HEK293 (cell line): ENCODE data around the gene RLIM.

ENCODE experiments used
- CTCF ChIA-PET: fragments of 350-600 bp; formaldehyde crosslinking; extraction: SDS; loops from one replicate; lab custom pipeline; 2021; ENCODE audit warnings: antibody characterized with exemption; lab: Yijun Ruan, JAX
- POLR2A ChIA-PET: fragments of 300-600 bp; formaldehyde crosslinking; extraction: SDS; loops from one replicate; lab custom pipeline; 2020; ENCODE audit warnings: antibody characterized with exemption, inconsistent platforms; lab: Yijun Ruan, JAX
- H3K27ac ChIP-seq: fragments of 200-500 bp; sonication (Bioruptor generic); 2 replicates; pipeline ENCODE4 v1.5.1; 2014; ENCODE audit warnings: low read depth, low read length, control low read depth, inconsistent platforms; ENCODE audit errors: extremely low read depth
- H3K36me3 ChIP-seq, 2 experiments: fragments of 200-500 bp in 1 of 2; sonication (Bioruptor generic) in 1 of 2; 1 replicate in 1 of 2; 2 replicates in 1 of 2; pipeline ENCODE4 v1.5.1; 2014 to 2017; ENCODE audit warnings: inconsistent platforms in 2 of 2, low read length in 2 of 2; ENCODE audit not compliant: control insufficient read depth in 2 of 2, insufficient read depth in 1 of 2
- H3K4me1 ChIP-seq: fragments of 200-500 bp; sonication (Bioruptor generic); 2 replicates; pipeline ENCODE4 v1.5.1; 2014; ENCODE audit warnings: mild to moderate bottlenecking, low read length, inconsistent platforms; ENCODE audit not compliant: control insufficient read depth, insufficient read depth
- H3K4me3 ChIP-seq: 2 replicates; pipeline ENCODE4 v1.5.1; 2011; ENCODE audit warnings: low read depth, mild to moderate bottlenecking, control low read depth, low read length, moderate library complexity
- H3K9me3 ChIP-seq: fragments of 200-500 bp; sonication (Bioruptor generic); 2 replicates; pipeline ENCODE4 v1.5.1; 2014; ENCODE audit warnings: low read depth, low read length, inconsistent platforms; ENCODE audit not compliant: control insufficient read depth, insufficient read depth
- FEZF1 ChIP-seq: fragments of 450-650 bp; formaldehyde crosslinking; IDR thresholded peaks from 2 replicates; pipeline ENCODE4 v1.5.1; 2016; ENCODE audit warnings: missing biosample characterization, missing genetic modification characterization
- GLIS1 ChIP-seq: fragments of 450-650 bp; formaldehyde crosslinking; IDR thresholded peaks from 2 replicates; pipeline ENCODE4 v1.5.1; 2016; ENCODE audit warnings: missing biosample characterization, missing genetic modification characterization
- KLF17 ChIP-seq: fragments of 450-650 bp; formaldehyde crosslinking; IDR thresholded peaks from 2 replicates; pipeline ENCODE4 v1.5.1; 2016; ENCODE audit warnings: missing biosample characterization, missing genetic modification characterization
- SCRT2 ChIP-seq: fragments of 450-650 bp; formaldehyde crosslinking; IDR thresholded peaks from 2 replicates; pipeline ENCODE4 v1.5.1; 2016; ENCODE audit warnings: missing biosample characterization, missing genetic modification characterization
- ZBTB8A ChIP-seq: fragments of 450-650 bp; formaldehyde crosslinking; IDR thresholded peaks from 2 replicates; pipeline ENCODE4 v1.5.1; 2016; ENCODE audit warnings: missing biosample characterization, missing genetic modification characterization
- ZNF202 ChIP-seq: fragments of 450-650 bp; formaldehyde crosslinking; IDR thresholded peaks from 2 replicates; pipeline ENCODE4 v1.5.1; 2016; ENCODE audit warnings: missing biosample characterization, missing genetic modification characterization, borderline replicate concordance
- ZNF223 ChIP-seq: fragments of 450-650 bp; formaldehyde crosslinking; IDR thresholded peaks from 2 replicates; pipeline ENCODE4 v1.5.1; 2016; ENCODE audit warnings: missing biosample characterization, missing genetic modification characterization
- ZNF24 ChIP-seq: fragments of 450-650 bp; formaldehyde crosslinking; IDR thresholded peaks from 2 replicates; pipeline ENCODE4 v1.5.1; 2016; ENCODE audit warnings: missing biosample characterization, missing genetic modification characterization
- ZNF366 ChIP-seq: fragments of 450-650 bp; formaldehyde crosslinking; conservative IDR thresholded peaks from 2 replicates; pipeline ENCODE4 v1.5.1; 2016; ENCODE audit warnings: missing biosample characterization, missing genetic modification characterization
- ZNF449 ChIP-seq: fragments of 450-650 bp; formaldehyde crosslinking; IDR thresholded peaks from 2 replicates; pipeline ENCODE4 v1.5.1; 2017; ENCODE audit warnings: missing biosample characterization, mild to moderate bottlenecking, missing genetic modification characterization, moderate library complexity
- ZNF529 ChIP-seq: fragments of 450-650 bp; formaldehyde crosslinking; IDR thresholded peaks from 2 replicates; pipeline ENCODE4 v1.5.1; 2017; ENCODE audit warnings: missing genetic modification characterization, missing biosample characterization; ENCODE audit not compliant: insufficient replicate concordance
- ZNF654 ChIP-seq: fragments of 450-650 bp; formaldehyde crosslinking; IDR thresholded peaks from 2 replicates; pipeline ENCODE4 v1.5.1; 2016; ENCODE audit warnings: low read depth, missing biosample characterization, missing genetic modification characterization
- ZNF776 ChIP-seq: fragments of 450-650 bp; formaldehyde crosslinking; IDR thresholded peaks from 2 replicates; pipeline ENCODE4 v1.5.0; 2017; ENCODE audit warnings: missing biosample characterization, missing genetic modification characterization, borderline replicate concordance
- TF ChIP-seq, protein P1 (sequence below): fragments of 450-650 bp; formaldehyde crosslinking; IDR thresholded peaks from 2 replicates; pipeline ENCODE4 v1.5.1; 2016; ENCODE audit warnings: missing biosample characterization, missing genetic modification characterization
- TF ChIP-seq, protein P2 (sequence below): fragments of 450-650 bp; formaldehyde crosslinking; conservative IDR thresholded peaks from 2 replicates; pipeline ENCODE4 v1.5.1; 2016; ENCODE audit warnings: low read depth, missing biosample characterization, missing genetic modification characterization
- TF ChIP-seq, protein P3 (sequence below): fragments of 450-650 bp; formaldehyde crosslinking; conservative IDR thresholded peaks from 2 replicates; pipeline ENCODE4 v1.5.1; 2016; ENCODE audit warnings: low read depth, missing biosample characterization, missing genetic modification characterization
- TF ChIP-seq, protein P4 (sequence below): fragments of 450-650 bp; formaldehyde crosslinking; IDR thresholded peaks from 2 replicates; pipeline ENCODE4 v1.5.1; 2016; ENCODE audit warnings: missing biosample characterization, missing genetic modification characterization
- TF ChIP-seq, protein P5 (sequence below): sonication (generic); formaldehyde crosslinking; IDR thresholded peaks from 2 replicates; pipeline ENCODE4 v1.8.1; 2022; ENCODE audit warnings: mild to moderate bottlenecking, moderate library complexity, missing genetic modification reagents

RLIM gene

GRCh38 chrX:74536152-74536831, 78.1 kb downstream of the RLIM start (continued):
- TF ChIP-seq ZBTB8A (0 out of 2 replicates have a peak, but pooled peaks have one; percentile 17), ZNF24 (tag by site-specific recombination) (no peak)
- TF ChIP-seq, protein P1, sequence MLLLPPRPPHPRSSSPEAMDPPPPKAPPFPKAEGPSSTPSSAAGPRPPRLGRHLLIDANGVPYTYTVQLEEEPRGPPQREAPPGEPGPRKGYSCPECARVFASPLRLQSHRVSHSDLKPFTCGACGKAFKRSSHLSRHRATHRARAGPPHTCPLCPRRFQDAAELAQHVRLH (tag by site-specific recombination): no peak

DNA sequence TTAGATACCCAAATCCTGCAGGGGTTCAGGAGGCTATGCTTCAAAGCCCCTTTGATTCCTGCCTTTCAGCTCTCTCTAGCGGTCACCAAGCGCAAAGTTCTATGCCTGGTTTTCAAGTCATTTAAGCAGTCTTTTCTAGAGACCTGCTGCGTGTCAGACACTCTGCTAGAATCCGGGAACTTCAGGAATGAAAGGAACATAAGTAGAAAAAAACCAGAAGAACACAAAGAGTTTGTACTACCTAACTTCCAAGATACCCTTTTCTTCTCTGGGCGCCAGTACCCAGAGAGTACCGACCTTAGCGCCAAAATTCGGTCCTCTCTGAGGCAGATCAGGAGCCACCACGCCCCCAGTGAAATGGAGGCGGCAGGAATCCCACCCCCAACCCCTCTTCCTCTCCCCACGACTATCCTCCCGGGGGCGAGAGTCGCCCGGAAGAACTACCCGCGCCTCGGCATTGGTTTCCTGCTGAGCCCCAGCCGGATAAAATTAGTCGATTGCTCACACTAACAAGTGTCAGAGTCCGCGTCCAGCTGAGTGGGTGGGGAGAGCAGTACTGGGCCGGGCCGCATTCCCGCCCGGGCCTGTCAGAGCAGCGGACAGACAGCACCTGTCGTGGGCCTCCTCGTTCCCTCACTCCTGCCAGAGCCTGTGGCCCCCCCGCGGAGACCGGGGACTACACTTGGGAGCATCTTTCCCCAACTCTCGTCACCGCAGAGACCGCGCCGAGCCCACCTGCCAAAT, 78.8 kb downstream of the RLIM start:
- Histone ChIP-seq H3K36me3 (peaks cover 0 to 8% of the 10 kb centered on the region in 2 experiments; a peak in 1 of 3 replicates), H3K4me1 (peaks cover 7% of the 10 kb centered on the region; the same call in 1 of the 2 replicates), H3K27ac (peak overlapping the region; percentile 90), H3K4me3 (peak overlapping the region; percentile 33), H3K9me3 (no peaks in the 10 kb centered on the region; the same call in 1 of the 2 replicates)
- POLR2A ChIA-PET: interaction anchor here (0.7 to 1.0 kb wide), 5 partner anchors 9 to 154 kb away, joined by 3 read pairs; partner anchors contain the start of gene SLC16A2
- CTCF ChIA-PET: interaction anchor here (0.6 to 3.0 kb wide), 13 partner anchors 9 to 153 kb away, joined by 3 to 18 read pairs (median 4); no protein-coding TSS in a partner anchor
- TF ChIP-seq, protein P2, sequence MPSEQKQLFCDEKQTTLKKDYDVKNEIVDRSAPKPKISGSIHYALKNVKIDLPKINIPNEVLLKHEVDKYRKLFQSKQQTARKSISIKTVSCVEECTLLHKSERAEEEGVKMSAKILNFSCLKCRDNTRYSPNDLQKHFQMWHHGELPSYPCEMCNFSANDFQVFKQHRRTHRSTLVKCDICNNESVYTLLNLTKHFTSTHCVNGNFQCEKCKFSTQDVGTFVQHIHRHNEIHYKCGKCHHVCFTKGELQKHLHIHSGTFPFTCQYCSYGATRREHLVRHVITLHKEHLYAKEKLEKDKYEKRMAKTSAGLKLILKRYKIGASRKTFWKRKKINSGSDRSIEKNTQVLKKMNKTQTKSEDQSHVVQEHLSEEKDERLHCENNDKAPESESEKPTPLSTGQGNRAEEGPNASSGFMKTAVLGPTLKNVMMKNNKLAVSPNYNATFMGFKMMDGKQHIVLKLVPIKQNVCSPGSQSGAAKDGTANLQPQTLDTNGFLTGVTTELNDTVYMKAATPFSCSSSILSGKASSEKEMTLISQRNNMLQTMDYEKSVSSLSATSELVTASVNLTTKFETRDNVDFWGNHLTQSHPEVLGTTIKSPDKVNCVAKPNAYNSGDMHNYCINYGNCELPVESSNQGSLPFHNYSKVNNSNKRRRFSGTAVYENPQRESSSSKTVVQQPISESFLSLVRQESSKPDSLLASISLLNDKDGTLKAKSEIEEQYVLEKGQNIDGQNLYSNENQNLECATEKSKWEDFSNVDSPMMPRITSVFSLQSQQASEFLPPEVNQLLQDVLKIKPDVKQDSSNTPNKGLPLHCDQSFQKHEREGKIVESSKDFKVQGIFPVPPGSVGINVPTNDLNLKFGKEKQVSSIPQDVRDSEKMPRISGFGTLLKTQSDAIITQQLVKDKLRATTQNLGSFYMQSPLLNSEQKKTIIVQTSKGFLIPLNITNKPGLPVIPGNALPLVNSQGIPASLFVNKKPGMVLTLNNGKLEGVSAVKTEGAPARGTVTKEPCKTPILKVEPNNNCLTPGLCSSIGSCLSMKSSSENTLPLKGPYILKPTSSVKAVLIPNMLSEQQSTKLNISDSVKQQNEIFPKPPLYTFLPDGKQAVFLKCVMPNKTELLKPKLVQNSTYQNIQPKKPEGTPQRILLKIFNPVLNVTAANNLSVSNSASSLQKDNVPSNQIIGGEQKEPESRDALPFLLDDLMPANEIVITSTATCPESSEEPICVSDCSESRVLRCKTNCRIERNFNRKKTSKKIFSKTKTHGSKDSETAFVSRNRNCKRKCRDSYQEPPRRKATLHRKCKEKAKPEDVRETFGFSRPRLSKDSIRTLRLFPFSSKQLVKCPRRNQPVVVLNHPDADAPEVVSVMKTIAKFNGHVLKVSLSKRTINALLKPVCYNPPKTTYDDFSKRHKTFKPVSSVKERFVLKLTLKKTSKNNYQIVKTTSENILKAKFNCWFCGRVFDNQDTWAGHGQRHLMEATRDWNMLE (tag by site-specific recombination): peak; percentile 41; the same call in 1 of the 2 replicates
- TF ChIP-seq ZNF529 (tag by site-specific recombination): no peak
- TF ChIP-seq FEZF1 (tag by site-specific recombination): peak; percentile 36
- no peak for TF ChIP-seq ZNF202
- peak; percentile 83 for TF ChIP-seq SCRT2 (tag by site-specific recombination)
- TF ChIP-seq, protein P3, sequence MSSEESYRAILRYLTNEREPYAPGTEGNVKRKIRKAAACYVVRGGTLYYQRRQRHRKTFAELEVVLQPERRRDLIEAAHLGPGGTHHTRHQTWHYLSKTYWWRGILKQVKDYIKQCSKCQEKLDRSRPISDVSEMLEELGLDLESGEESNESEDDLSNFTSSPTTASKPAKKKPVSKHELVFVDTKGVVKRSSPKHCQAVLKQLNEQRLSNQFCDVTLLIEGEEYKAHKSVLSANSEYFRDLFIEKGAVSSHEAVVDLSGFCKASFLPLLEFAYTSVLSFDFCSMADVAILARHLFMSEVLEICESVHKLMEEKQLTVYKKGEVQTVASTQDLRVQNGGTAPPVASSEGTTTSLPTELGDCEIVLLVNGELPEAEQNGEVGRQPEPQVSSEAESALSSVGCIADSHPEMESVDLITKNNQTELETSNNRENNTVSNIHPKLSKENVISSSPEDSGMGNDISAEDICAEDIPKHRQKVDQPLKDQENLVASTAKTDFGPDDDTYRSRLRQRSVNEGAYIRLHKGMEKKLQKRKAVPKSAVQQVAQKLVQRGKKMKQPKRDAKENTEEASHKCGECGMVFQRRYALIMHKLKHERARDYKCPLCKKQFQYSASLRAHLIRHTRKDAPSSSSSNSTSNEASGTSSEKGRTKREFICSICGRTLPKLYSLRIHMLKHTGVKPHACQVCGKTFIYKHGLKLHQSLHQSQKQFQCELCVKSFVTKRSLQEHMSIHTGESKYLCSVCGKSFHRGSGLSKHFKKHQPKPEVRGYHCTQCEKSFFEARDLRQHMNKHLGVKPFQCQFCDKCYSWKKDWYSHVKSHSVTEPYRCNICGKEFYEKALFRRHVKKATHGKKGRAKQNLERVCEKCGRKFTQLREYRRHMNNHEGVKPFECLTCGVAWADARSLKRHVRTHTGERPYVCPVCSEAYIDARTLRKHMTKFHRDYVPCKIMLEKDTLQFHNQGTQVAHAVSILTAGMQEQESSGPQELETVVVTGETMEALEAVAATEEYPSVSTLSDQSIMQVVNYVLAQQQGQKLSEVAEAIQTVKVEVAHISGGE (tag by site-specific recombination): peak; percentile 79
- TF ChIP-seq ZNF366 (tag by site-specific recombination): 0 out of 2 replicates have a peak, but pooled peaks have one; percentile 17
- TF ChIP-seq, protein P4, sequence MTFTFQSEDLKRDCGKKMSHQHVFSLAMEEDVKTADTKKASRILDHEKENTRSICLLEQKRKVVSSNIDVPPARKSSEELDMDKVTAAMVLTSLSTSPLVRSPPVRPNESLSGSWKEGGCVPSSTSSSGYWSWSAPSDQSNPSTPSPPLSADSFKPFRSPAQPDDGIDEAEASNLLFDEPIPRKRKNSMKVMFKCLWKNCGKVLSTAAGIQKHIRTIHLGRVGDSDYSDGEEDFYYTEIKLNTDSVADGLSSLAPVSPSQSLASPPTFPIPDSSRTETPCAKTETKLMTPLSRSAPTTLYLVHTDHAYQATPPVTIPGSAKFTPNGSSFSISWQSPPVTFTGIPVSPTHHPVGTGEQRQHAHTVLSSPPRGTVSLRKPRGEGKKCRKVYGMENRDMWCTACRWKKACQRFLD (tag by site-specific recombination): no peak
- TF ChIP-seq, protein P5, sequence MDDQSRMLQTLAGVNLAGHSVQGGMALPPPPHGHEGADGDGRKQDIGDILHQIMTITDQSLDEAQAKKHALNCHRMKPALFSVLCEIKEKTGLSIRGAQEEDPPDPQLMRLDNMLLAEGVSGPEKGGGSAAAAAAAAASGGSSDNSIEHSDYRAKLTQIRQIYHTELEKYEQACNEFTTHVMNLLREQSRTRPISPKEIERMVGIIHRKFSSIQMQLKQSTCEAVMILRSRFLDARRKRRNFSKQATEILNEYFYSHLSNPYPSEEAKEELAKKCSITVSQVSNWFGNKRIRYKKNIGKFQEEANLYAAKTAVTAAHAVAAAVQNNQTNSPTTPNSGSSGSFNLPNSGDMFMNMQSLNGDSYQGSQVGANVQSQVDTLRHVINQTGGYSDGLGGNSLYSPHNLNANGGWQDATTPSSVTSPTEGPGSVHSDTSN (CRISPR knock-in tag): 0 out of 2 replicates have a peak, but pooled peaks have one; percentile 3
- no peak for TF ChIP-seq ZNF449
- no peak for TF ChIP-seq ZNF223
- TF ChIP-seq KLF17: no peak
- TF ChIP-seq ZNF654 (tag by site-specific recombination): peak; percentile 58
- TF ChIP-seq ZNF776: no peak
- peak; percentile 53 for TF ChIP-seq GLIS1 (tag by site-specific recombination)
